ENCODE results near the gene TEX52. TPM values are rescaled to one million over a fixed set of nuclear protein-coding genes. Genes with fewer than 3 reads are reported as not detected.

Gene TEX52
- total RNA-seq, 6 donors from 2014 or later, result not detected

GRCh38 chr12:2820432-2820831 is 36.4 kb downstream of the TEX52 start:
- Histone ChIP-seq H3K9me3 (no peaks in the 10 kb centered on the region), H3K27ac (no peak overlapping the region), H3K36me3 (peaks cover 39 to 86% (median 77%) of the 10 kb centered on the region in 4 donors), H3K4me3 (no peak overlapping the region), H3K4me1 (no peaks in the 10 kb centered on the region), H3K27me3 (no peaks in the 10 kb centered on the region)
- ATAC-seq (ENCODE audit: low FRiP score in 2 of 2) (no peak), DNase-seq (no peak)
- WGBS, 2 donors, result 84 to 86% methylated on average over 9 of the region's 9 CpGs
- no peak for TF ChIP-seq EP300 (IDR thresholded peaks at IDR 0.05)
- TF ChIP-seq POLR2AphosphoS5 (IDR thresholded peaks at IDR 0.05), result no peak
- TF ChIP-seq CTCF (IDR thresholded peaks at IDR 0.05), result no peak

DNA sequence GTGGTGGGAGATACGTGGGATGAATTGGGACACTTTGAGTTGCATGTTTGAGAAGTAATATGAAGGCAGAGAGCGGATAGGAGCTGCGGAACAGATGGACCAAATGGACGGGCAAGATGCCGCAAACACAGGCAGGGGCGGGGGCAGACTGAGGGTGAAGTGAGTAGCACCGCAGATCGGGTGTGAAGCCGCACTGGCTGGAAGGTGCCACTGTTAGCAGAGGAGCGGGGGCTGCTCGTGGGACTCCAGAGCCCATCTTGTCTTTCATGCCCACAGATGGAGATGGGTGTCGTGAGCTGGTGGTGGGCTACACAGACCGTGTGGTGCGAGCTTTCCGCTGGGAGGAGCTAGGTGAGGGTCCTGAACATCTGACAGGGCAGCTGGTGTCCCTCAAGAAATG is 37.0 kb downstream of the TEX52 start:
- TF ChIP-seq CTCF (IDR thresholded peaks at IDR 0.05), result no peak
- no peak for TF ChIP-seq POLR2AphosphoS5 (IDR thresholded peaks at IDR 0.05)
- no peak for TF ChIP-seq POLR2A (IDR thresholded peaks at IDR 0.05)
- TF ChIP-seq EP300 (IDR thresholded peaks at IDR 0.05), result no peak
- Histone ChIP-seq H3K27ac (no peak overlapping the region), H3K4me3 (no peak overlapping the region), H3K27me3 (no peaks in the 10 kb centered on the region), H3K4me1 (no peaks in the 10 kb centered on the region), H3K36me3 (peaks cover 38 to 80% (median 71%) of the 10 kb centered on the region in 4 donors), H3K9me3 (no peaks in the 10 kb centered on the region)
- DNase-seq (peak in 1 of 2 donors; percentile 35), ATAC-seq (ENCODE audit: low FRiP score in 2 of 2) (no peak)
- 91 to 97% methylated on average over 14 to 15 of the region's 15 CpGs for WGBS, 2 donors

DNA sequence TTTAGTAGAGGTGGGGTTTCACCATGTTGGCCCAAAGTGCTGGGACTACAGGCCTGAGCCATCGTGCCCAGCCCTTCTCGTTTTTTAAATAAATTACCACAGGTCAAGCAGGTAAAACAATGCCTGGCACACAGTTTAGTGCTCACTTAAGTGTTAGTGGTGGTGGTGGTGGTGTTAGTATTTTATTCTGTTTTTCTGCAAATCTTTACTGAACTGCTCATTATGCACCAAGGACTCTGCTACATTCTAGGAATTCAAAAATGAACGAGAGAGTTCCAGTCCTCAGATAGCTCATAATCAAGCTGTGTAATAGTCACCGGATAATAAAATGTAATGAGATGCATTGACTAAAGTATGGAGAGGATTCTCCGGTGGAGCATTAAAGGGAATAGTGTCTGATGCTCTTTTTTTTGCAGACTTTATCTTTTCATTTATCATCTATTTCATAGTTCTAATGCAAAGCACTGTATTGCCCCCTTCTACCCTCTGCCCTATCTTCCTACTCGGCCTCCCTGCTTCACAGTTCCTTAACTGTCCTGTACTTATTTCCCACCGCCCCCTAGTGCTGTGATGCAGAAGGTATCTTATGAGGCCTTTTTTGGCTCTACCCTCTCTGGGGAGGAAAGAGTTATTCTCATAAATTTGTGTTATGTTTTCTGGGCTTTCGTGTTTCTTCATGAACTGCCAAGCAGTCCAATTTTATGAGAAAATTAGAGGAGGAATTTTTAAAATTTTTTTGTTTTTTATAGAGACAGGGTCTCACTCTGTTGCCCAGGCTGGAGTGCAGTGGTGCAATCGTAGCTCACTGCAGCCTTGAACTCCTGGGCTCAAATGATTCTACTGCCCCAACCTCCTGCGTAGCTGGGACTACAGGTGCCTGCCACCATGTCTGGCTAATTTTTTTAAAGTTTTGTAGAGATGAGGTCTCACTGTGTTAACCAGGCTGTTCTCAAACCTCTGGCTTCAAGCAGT is 43.3 kb downstream of the TEX52 start:
- TF ChIP-seq POLR2AphosphoS5 (IDR thresholded peaks at IDR 0.05) (no peak), CTCF (IDR thresholded peaks at IDR 0.05) (peak in 5 of 6 experiments; percentile 38 to 64 (median 53))
- 16 to 17% methylated on average over 10 of the region's 10 CpGs for WGBS, 2 donors
- Histone ChIP-seq H3K4me3 (peak overlapping the region; percentile 60 to 72 (median 64)), H3K27me3 (no peaks in the 10 kb centered on the region), H3K9me3 (no peaks in the 10 kb centered on the region), H3K27ac (peak overlapping the region; percentile 88 to 96 (median 91)), H3K4me1 (peaks cover 12 to 17% (median 16%) of the 10 kb centered on the region in 4 donors), H3K36me3 (peaks cover 6 to 16% (median 14%) of the 10 kb centered on the region in 4 donors)
- DNase-seq (peak in 1 of 2 donors; percentile 58), ATAC-seq (ENCODE audit: low FRiP score in 2 of 2) (peak; percentile 63 to 71)

DNA sequence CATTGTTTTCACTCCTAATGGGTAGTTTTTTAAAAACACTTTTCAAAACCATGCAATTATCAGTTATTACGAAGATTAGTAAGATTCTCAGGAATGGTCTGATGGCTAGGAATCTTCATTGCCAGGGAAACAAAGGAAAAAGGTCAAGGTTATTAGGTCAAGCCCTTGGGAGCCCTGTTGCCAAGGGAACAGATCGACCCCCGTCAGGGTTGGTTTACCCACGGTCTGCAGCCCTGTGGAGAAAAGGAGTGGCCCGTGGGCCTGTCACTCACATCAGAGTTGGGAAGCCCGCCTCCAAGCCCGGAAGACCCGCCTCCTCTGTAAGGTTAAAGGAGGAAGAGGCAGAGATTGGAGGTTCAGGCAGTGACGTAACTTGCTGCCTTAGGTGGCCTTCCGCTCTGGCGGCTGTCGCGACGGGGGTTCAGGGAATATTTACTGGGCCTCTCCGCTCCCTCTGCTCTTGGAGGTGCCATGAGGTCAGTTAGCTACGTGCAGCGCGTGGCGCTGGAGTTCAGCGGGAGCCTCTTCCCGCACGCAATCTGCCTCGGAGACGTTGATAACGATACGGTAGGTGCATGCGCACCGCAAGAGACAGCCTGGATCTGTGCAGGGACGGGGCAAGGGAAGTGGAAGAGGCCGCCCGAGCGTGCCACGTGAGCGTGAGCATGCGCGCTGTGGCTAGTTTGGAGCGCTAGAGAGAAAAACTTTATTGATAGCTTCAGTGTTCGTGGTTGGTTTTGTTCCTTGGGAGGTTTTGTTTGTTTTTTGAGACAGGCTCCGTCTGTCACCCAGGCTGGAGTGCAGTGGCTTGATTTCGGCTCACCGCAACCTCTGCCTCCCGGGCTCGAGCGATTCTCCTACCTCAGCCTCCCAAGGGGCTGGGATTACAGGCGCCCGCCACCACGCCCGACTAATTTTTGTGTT is 44.3 kb downstream of the TEX52 start, which contains the start of gene ITFG2:
Gene ITFG2, plus strand, starts transcription at position 379 of the 924 bp plus-strand sequence. Its CDS starts 93 bp downstream, at position 472.
- Histone ChIP-seq H3K4me1 (peaks cover 12 to 17% (median 16%) of the 10 kb centered on the region in 4 donors), H3K4me3 (peak within 1 kb of the TSS; percentile 60 to 72 (median 64)), H3K27me3 (no peaks in the 10 kb centered on the region), H3K9me3 (no peaks in the 10 kb centered on the region), H3K36me3 (peaks cover 0 to 7% (median 4%) of the 10 kb centered on the region in 4 donors), H3K27ac (peak within 1 kb of the TSS; percentile 88 to 96 (median 91))
- ATAC-seq (ENCODE audit: low FRiP score in 2 of 2), result peak; percentile 99
- TF ChIP-seq POLR2AphosphoS5 (IDR thresholded peaks at IDR 0.05) (peak; percentile 93 to 98), CTCF (IDR thresholded peaks at IDR 0.05) (peak in 2 of 6 experiments; percentile 20 to 40), EP300 (IDR thresholded peaks at IDR 0.05) (no peak), POLR2A (IDR thresholded peaks at IDR 0.05) (peak; percentile 31 to 94 (median 85))
- DNase-seq, result peak; percentile 96 to 100
- WGBS, 2 donors, result 1% methylated on average over 37 to 42 of the region's 48 CpGs
